ENCODE results near the gene CACTIN.

CACTIN gene

GRCh38 chr19:3660493-3661219 lies 34.1 kb upstream of the CACTIN start:
- H3K27ac ChIP-seq (ENCODE audit: low read depth, low read length): no peak overlapping the region
- H3K27me3 ChIP-seq (ENCODE audit: insufficient read depth, low read length): no peaks in the 10 kb centered on the region
- H3K9me3 ChIP-seq (ENCODE audit: insufficient read depth, low read depth, low read length): no peaks in the 10 kb centered on the region
- H3K36me3 ChIP-seq (ENCODE audit: insufficient read depth, low read length): peaks cover 72% of the 10 kb centered on the region
- H3K4me1 ChIP-seq (ENCODE audit: insufficient read depth, low read length): no peaks in the 10 kb centered on the region
- H3K4me3 ChIP-seq (ENCODE audit: low read length): no peak overlapping the region
- WGBS: 91% methylated on average over 23 of the region's 23 CpGs
- no peak overlapping the region for H3K9ac ChIP-seq (ENCODE audit: low read depth, low read length)

GRCh38 chr19:3659746-3660112 lies 33.1 kb upstream of the CACTIN start:
- Histone ChIP-seq H3K4me3 (ENCODE audit: low read length) (no peak overlapping the region), H3K36me3 (ENCODE audit: insufficient read depth, low read length) (peaks cover 70% of the 10 kb centered on the region), H3K9me3 (ENCODE audit: insufficient read depth, low read depth, low read length) (no peaks in the 10 kb centered on the region), H3K9ac (ENCODE audit: low read depth, low read length) (no peak overlapping the region), H3K27ac (ENCODE audit: low read depth, low read length) (no peak overlapping the region), H3K27me3 (ENCODE audit: insufficient read depth, low read length) (no peaks in the 10 kb centered on the region), H3K4me1 (ENCODE audit: insufficient read depth, low read length) (no peaks in the 10 kb centered on the region)
- WGBS: 90% methylated on average over 22 of the region's 22 CpGs

GRCh38 chr19:3658870-3659745 lies 32.5 kb upstream of the CACTIN start:
- Histone ChIP-seq H3K4me3 (ENCODE audit: low read length) (no peak overlapping the region), H3K36me3 (ENCODE audit: insufficient read depth, low read length) (peaks cover 63% of the 10 kb centered on the region), H3K9ac (ENCODE audit: low read depth, low read length) (no peak overlapping the region), H3K4me1 (ENCODE audit: insufficient read depth, low read length) (no peaks in the 10 kb centered on the region), H3K9me3 (ENCODE audit: insufficient read depth, low read depth, low read length) (no peaks in the 10 kb centered on the region), H3K27ac (ENCODE audit: low read depth, low read length) (no peak overlapping the region), H3K27me3 (ENCODE audit: insufficient read depth, low read length) (no peaks in the 10 kb centered on the region)
- 97% methylated on average over 37 of the region's 37 CpGs for WGBS

GRCh38 chr19:3658004-3658869 lies 31.6 kb upstream of the CACTIN start:
- H3K36me3 ChIP-seq (ENCODE audit: insufficient read depth, low read length): peaks cover 56% of the 10 kb centered on the region

GRCh38 chr19:3657395-3657769 lies 30.8 kb upstream of the CACTIN start:
- H3K27ac ChIP-seq (ENCODE audit: low read depth, low read length): no peak overlapping the region
- no peak overlapping the region for H3K9ac ChIP-seq (ENCODE audit: low read depth, low read length)
- no peaks in the 10 kb centered on the region for H3K9me3 ChIP-seq (ENCODE audit: insufficient read depth, low read depth, low read length)
- no peaks in the 10 kb centered on the region for H3K4me1 ChIP-seq (ENCODE audit: insufficient read depth, low read length)
- H3K27me3 ChIP-seq (ENCODE audit: insufficient read depth, low read length): no peaks in the 10 kb centered on the region
- peaks cover 58% of the 10 kb centered on the region for H3K36me3 ChIP-seq (ENCODE audit: insufficient read depth, low read length)
- H3K4me3 ChIP-seq (ENCODE audit: low read length): no peak overlapping the region
- 95% methylated on average over 16 of the region's 16 CpGs for WGBS

More at GRCh38 chr19:3658004-3658869, 31.6 kb upstream of the CACTIN start:
- Histone ChIP-seq H3K9ac (ENCODE audit: low read depth, low read length) (no peak overlapping the region), H3K27me3 (ENCODE audit: insufficient read depth, low read length) (no peaks in the 10 kb centered on the region), H3K4me3 (ENCODE audit: low read length) (no peak overlapping the region), H3K4me1 (ENCODE audit: insufficient read depth, low read length) (no peaks in the 10 kb centered on the region), H3K9me3 (ENCODE audit: insufficient read depth, low read depth, low read length) (no peaks in the 10 kb centered on the region), H3K27ac (ENCODE audit: low read depth, low read length) (no peak overlapping the region)
- 96% methylated on average over 39 of the region's 39 CpGs for WGBS

- H3K4me3 ChIP-seq (ENCODE audit: low read length): no peak overlapping the region
- H3K4me1 ChIP-seq (ENCODE audit: insufficient read depth, low read length): no peaks in the 10 kb centered on the region
- no peaks in the 10 kb centered on the region for H3K27me3 ChIP-seq (ENCODE audit: insufficient read depth, low read length)
- H3K36me3 ChIP-seq (ENCODE audit: insufficient read depth, low read length): peaks cover 57% of the 10 kb centered on the region
- 96% methylated on average over 19 of the region's 19 CpGs for WGBS
- H3K9ac ChIP-seq (ENCODE audit: low read depth, low read length): no peak overlapping the region
- no peak overlapping the region for H3K27ac ChIP-seq (ENCODE audit: low read depth, low read length)
- no peaks in the 10 kb centered on the region for H3K9me3 ChIP-seq (ENCODE audit: insufficient read depth, low read depth, low read length)
Measured at GRCh38 chr19:3656747-3657394, 30.3 kb upstream of the CACTIN start.

- no peak overlapping the region for H3K4me3 ChIP-seq (ENCODE audit: low read length)
- no peaks in the 10 kb centered on the region for H3K4me1 ChIP-seq (ENCODE audit: insufficient read depth, low read length)
- 92% methylated on average over 36 of the region's 36 CpGs for WGBS
- peaks cover 57% of the 10 kb centered on the region for H3K36me3 ChIP-seq (ENCODE audit: insufficient read depth, low read length)
- H3K27ac ChIP-seq (ENCODE audit: low read depth, low read length): no peak overlapping the region
- no peaks in the 10 kb centered on the region for H3K9me3 ChIP-seq (ENCODE audit: insufficient read depth, low read depth, low read length)
- H3K27me3 ChIP-seq (ENCODE audit: insufficient read depth, low read length): no peaks in the 10 kb centered on the region
- H3K9ac ChIP-seq (ENCODE audit: low read depth, low read length): no peak overlapping the region
Measured at GRCh38 chr19:3656073-3656746, 29.6 kb upstream of the CACTIN start.

- Histone ChIP-seq H3K36me3 (ENCODE audit: insufficient read depth, low read length) (peaks cover 55% of the 10 kb centered on the region), H3K27ac (ENCODE audit: low read depth, low read length) (no peak overlapping the region), H3K9me3 (ENCODE audit: insufficient read depth, low read depth, low read length) (no peaks in the 10 kb centered on the region), H3K4me1 (ENCODE audit: insufficient read depth, low read length) (no peaks in the 10 kb centered on the region), H3K4me3 (ENCODE audit: low read length) (no peak overlapping the region), H3K27me3 (ENCODE audit: insufficient read depth, low read length) (no peaks in the 10 kb centered on the region), H3K9ac (ENCODE audit: low read depth, low read length) (no peak overlapping the region)
- WGBS: 89% methylated on average over 23 of the region's 25 CpGs
Measured at GRCh38 chr19:3655402-3656072, 28.9 kb upstream of the CACTIN start.

GRCh38 chr19:3653865-3654513 lies 27.4 kb upstream of the CACTIN start:
- peaks cover 45% of the 10 kb centered on the region for H3K36me3 ChIP-seq (ENCODE audit: insufficient read depth, low read length)
- 96% methylated on average over 20 of the region's 20 CpGs for WGBS

More at GRCh38 chr19:3653865-3654513, 27.4 kb upstream of the CACTIN start:
- Histone ChIP-seq H3K27me3 (ENCODE audit: insufficient read depth, low read length) (no peaks in the 10 kb centered on the region), H3K4me3 (ENCODE audit: low read length) (no peak overlapping the region), H3K27ac (ENCODE audit: low read depth, low read length) (no peak overlapping the region), H3K9ac (ENCODE audit: low read depth, low read length) (no peak overlapping the region), H3K9me3 (ENCODE audit: insufficient read depth, low read depth, low read length) (no peaks in the 10 kb centered on the region), H3K4me1 (ENCODE audit: insufficient read depth, low read length) (no peaks in the 10 kb centered on the region)

Data from HUES64 (cell line).